ENCODE results near the gene IGSF21. TPM values are rescaled to one million over a fixed set of nuclear protein-coding genes. Genes with fewer than 3 reads are reported as not detected.

The IGSF21 gene
- polyA plus RNA-seq, 2 of the 4 experiments (the other 2 are of a cell fraction) = not detected

DNA sequence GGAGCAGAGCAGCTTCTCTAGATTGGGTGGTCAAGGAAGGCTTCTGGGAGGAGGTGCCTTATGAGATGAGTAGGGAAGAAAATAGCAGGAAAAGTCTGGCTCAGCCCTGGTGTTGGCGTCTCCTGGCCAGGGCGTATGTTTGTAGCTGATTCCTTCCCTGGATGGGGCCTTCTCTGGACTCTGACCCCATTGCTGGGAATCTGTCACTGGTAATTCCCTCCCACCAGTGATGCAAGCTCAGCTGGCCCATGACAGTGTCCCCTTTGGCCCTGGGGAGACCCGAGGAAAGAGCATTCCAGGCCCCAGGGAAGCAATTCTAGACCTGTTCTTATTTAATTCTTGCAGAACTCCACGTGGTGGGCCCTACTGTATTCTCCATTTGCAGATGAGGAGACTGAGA is 20.7 kb downstream of the IGSF21 start:
- TF ChIP-seq EP300 (IDR thresholded peaks at IDR 0.05) (no peak), HOXB5 (CRISPR knock-in tag; IDR thresholded peaks at IDR 0.05) (no peak), MYC (IDR thresholded peaks at IDR 0.05; ENCODE audit: borderline replicate concordance, low read length) (no peak), HOXB13 (CRISPR knock-in tag; IDR thresholded peaks at IDR 0.05; ENCODE audit: low read depth) (no peak), FOSB (CRISPR knock-in tag; IDR thresholded peaks at IDR 0.05) (no peak), ESRRA (IDR thresholded peaks at IDR 0.05; ENCODE audit: borderline replicate concordance, low read length) (no peak), SMC3 (IDR thresholded peaks at IDR 0.05) (no peak), HEYL (CRISPR knock-in tag; IDR thresholded peaks at IDR 0.05) (no peak)
- TF ChIP-seq, protein P1, sequence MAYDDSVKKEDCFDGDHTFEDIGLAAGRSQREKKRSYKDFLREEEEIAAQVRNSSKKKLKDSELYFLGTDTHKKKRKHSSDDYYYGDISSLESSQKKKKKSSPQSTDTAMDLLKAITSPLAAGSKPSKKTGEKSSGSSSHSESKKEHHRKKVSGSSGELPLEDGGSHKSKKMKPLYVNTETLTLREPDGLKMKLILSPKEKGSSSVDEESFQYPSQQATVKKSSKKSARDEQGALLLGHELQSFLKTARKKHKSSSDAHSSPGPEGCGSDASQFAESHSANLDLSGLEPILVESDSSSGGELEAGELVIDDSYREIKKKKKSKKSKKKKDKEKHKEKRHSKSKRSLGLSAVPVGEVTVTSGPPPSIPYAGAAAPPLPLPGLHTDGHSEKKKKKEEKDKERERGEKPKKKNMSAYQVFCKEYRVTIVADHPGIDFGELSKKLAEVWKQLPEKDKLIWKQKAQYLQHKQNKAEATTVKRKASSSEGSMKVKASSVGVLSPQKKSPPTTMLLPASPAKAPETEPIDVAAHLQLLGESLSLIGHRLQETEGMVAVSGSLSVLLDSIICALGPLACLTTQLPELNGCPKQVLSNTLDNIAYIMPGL (CRISPR knock-in tag; IDR thresholded peaks at IDR 0.05; ENCODE audit: borderline replicate concordance) = no peak
- ChIA-PET CTCF (interaction anchor here (1.1 kb wide), 1 partner anchor 453 kb away, joined by 4 read pairs; no protein-coding TSS in a partner anchor), POLR2A (no interaction called here)
- no peaks in the 10 kb centered on the region for H3K9me3 ChIP-seq
- ATAC-seq = no peak
- no peak for FAIRE-seq
- no peak overlapping the region for H3K4me3 ChIP-seq
- no peaks in the 10 kb centered on the region for H3K4me1 ChIP-seq
- no peak overlapping the region for H3K4me2 ChIP-seq
- DNase-seq (ENCODE audit: low read depth in 1 of 2, low spot score in 1 of 2) = no peak
- 7% methylated on average over 4 of the region's 4 CpGs for WGBS (ENCODE audit: missing lambda C conversion rate)
- no peak overlapping the region for H3K27ac ChIP-seq

DNA sequence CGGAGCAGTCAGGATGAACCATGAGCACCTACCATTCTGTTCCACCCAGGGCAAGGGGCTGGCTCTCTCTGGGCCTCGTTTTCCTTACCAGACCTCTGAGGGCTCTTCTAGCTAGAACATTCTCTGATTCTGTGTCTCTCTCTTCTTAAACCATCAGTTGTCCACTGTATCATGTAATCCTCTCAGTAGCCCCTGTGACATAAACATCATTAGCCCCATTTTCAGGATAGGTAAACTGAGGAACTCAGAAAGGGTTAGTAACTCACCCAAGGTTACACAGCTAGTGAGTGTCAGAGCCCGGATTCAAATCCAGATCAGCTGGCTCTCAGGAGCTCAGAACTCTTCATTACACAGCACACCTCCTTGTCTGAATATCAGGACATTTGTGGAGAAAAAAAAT is 22.8 kb downstream of the IGSF21 start:
- DNase-seq (ENCODE audit: low read depth in 1 of 2, low spot score in 1 of 2) = no peak
- H3K4me2 ChIP-seq = no peak overlapping the region
- FAIRE-seq = no peak
- ChIA-PET POLR2A (no interaction called here), CTCF (interaction anchor here (0.9 kb wide), 1 partner anchor 477 kb away, joined by 3 read pairs; no protein-coding TSS in a partner anchor)
- TF ChIP-seq PHF8 (IDR thresholded peaks at IDR 0.05; ENCODE audit: borderline replicate concordance, low read depth) (no peak), BHLHE40 (IDR thresholded peaks at IDR 0.05; ENCODE audit: low read depth, low read length) (no peak), ZFP36 (IDR thresholded peaks at IDR 0.05; ENCODE audit: borderline replicate concordance, partially characterized antibody) (no peak), ESRRA (IDR thresholded peaks at IDR 0.05; ENCODE audit: borderline replicate concordance, low read length) (no peak), JUNB (IDR thresholded peaks at IDR 0.05) (no peak), POLR2A (IDR thresholded peaks at IDR 0.05; ENCODE audit: low read length) (no peak), NPAS2 (CRISPR knock-in tag; IDR thresholded peaks at IDR 0.05; ENCODE audit: borderline replicate concordance) (no peak), SREBF2 (IDR thresholded peaks at IDR 0.05) (no peak), HOXB5 (CRISPR knock-in tag; IDR thresholded peaks at IDR 0.05) (no peak), KDM5A (IDR thresholded peaks at IDR 0.05) (no peak), FOXS1 (CRISPR knock-in tag; IDR thresholded peaks at IDR 0.05) (no peak), CBX8 (IDR thresholded peaks at IDR 0.05) (no peak), TFCP2L1 (CRISPR knock-in tag; IDR thresholded peaks at IDR 0.05) (no peak), EP300 (IDR thresholded peaks at IDR 0.05) (no peak), CHD4 (IDR thresholded peaks at IDR 0.05; ENCODE audit: borderline replicate concordance) (no peak)
- TF ChIP-seq, protein P2, sequence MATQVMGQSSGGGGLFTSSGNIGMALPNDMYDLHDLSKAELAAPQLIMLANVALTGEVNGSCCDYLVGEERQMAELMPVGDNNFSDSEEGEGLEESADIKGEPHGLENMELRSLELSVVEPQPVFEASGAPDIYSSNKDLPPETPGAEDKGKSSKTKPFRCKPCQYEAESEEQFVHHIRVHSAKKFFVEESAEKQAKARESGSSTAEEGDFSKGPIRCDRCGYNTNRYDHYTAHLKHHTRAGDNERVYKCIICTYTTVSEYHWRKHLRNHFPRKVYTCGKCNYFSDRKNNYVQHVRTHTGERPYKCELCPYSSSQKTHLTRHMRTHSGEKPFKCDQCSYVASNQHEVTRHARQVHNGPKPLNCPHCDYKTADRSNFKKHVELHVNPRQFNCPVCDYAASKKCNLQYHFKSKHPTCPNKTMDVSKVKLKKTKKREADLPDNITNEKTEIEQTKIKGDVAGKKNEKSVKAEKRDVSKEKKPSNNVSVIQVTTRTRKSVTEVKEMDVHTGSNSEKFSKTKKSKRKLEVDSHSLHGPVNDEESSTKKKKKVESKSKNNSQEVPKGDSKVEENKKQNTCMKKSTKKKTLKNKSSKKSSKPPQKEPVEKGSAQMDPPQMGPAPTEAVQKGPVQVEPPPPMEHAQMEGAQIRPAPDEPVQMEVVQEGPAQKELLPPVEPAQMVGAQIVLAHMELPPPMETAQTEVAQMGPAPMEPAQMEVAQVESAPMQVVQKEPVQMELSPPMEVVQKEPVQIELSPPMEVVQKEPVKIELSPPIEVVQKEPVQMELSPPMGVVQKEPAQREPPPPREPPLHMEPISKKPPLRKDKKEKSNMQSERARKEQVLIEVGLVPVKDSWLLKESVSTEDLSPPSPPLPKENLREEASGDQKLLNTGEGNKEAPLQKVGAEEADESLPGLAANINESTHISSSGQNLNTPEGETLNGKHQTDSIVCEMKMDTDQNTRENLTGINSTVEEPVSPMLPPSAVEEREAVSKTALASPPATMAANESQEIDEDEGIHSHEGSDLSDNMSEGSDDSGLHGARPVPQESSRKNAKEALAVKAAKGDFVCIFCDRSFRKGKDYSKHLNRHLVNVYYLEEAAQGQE (IDR thresholded peaks at IDR 0.05) = no peak
- TF ChIP-seq, protein P3, sequence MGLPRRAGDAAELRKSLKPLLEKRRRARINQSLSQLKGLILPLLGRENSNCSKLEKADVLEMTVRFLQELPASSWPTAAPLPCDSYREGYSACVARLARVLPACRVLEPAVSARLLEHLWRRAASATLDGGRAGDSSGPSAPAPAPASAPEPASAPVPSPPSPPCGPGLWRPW (IDR thresholded peaks at IDR 0.05) = no peak
- TF ChIP-seq, protein P4, sequence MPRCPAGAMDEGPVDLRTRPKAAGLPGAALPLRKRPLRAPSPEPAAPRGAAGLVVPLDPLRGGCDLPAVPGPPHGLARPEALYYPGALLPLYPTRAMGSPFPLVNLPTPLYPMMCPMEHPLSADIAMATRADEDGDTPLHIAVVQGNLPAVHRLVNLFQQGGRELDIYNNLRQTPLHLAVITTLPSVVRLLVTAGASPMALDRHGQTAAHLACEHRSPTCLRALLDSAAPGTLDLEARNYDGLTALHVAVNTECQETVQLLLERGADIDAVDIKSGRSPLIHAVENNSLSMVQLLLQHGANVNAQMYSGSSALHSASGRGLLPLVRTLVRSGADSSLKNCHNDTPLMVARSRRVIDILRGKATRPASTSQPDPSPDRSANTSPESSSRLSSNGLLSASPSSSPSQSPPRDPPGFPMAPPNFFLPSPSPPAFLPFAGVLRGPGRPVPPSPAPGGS (IDR thresholded peaks at IDR 0.05) = no peak
- TF ChIP-seq, protein P5, sequence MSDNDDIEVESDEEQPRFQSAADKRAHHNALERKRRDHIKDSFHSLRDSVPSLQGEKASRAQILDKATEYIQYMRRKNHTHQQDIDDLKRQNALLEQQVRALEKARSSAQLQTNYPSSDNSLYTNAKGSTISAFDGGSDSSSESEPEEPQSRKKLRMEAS (IDR thresholded peaks at IDR 0.05) = no peak
- no peaks in the 10 kb centered on the region for H3K4me1 ChIP-seq
- no peak overlapping the region for H3K4me3 ChIP-seq
- H3K9me3 ChIP-seq = no peaks in the 10 kb centered on the region
- WGBS (ENCODE audit: missing lambda C conversion rate) = 3% methylated on average over 3 of the region's 3 CpGs
- no peak overlapping the region for H3K27ac ChIP-seq
- no peak for ATAC-seq
